DOHH2 (cell line): Measurements from ENCODE around the gene RNF34.

Experiments
- H3F3A ChIP-seq: fragments of 200-600 bp; sonication (generic), shearing (Covaris generic); 2 replicates; pipeline ENCODE4 v1.6.0; 2016; ENCODE audit warnings: antibody characterized with exemption, mild to moderate bottlenecking; ENCODE audit not compliant: control insufficient read depth, insufficient read depth
- H3K27ac ChIP-seq: fragments of 200-600 bp; sonication (generic); 2 replicates; pipeline ENCODE4 v1.5.1; 2014; ENCODE audit warnings: low read depth, mild to moderate bottlenecking, low read length, moderate library complexity
- H3K27me3 ChIP-seq: fragments of 200-600 bp; sonication (generic); 2 replicates; pipeline ENCODE4 v1.6.1; 2014; ENCODE audit warnings: mild to moderate bottlenecking, low read length, mixed read lengths; ENCODE audit not compliant: control insufficient read depth
- H3K36me3 ChIP-seq: fragments of 200-600 bp; sonication (generic); 2 replicates; pipeline ENCODE4 v1.6.1; 2014; ENCODE audit warnings: mild to moderate bottlenecking, low read length, moderate library complexity, mixed read lengths; ENCODE audit not compliant: control insufficient read depth
- H3K4me1 ChIP-seq: fragments of 200-600 bp; sonication (generic); 2 replicates; pipeline ENCODE4 v1.6.1; 2014; ENCODE audit warnings: mild to moderate bottlenecking, low read length, mixed read lengths; ENCODE audit not compliant: control insufficient read depth
- H3K4me2 ChIP-seq: fragments of 200-600 bp; sonication (generic); 2 replicates; pipeline ENCODE4 v1.6.0; 2014; ENCODE audit warnings: mild to moderate bottlenecking, low read length, moderate library complexity
- H3K4me3 ChIP-seq: fragments of 200-600 bp; sonication (generic); 2 replicates; pipeline ENCODE4 v1.5.1; 2014; ENCODE audit warnings: mild to moderate bottlenecking, low read length, mixed read lengths
- H3K79me2 ChIP-seq: fragments of 200-600 bp; sonication (generic); 2 replicates; pipeline ENCODE4 v1.6.1; 2014; ENCODE audit warnings: mild to moderate bottlenecking, low read length, mixed read lengths; ENCODE audit not compliant: control insufficient read depth
- H3K9me2 ChIP-seq: fragments of 200-600 bp; sonication (generic); replicated peaks from 2 replicates; pipeline ENCODE4 v1.6.1; 2014; ENCODE audit warnings: mild to moderate bottlenecking, low read length, mixed read lengths; ENCODE audit not compliant: control insufficient read depth
- H3K9me3 ChIP-seq: fragments of 200-600 bp; sonication (generic); 2 replicates; pipeline ENCODE4 v1.6.1; 2014; ENCODE audit warnings: antibody characterized with exemption, low read length, mixed read lengths; ENCODE audit not compliant: control insufficient read depth, insufficient read depth
- H4K20me1 ChIP-seq: fragments of 200-600 bp; sonication (generic); 2 replicates; pipeline ENCODE4 v1.6.0; 2014; ENCODE audit warnings: low read depth, mild to moderate bottlenecking, antibody characterized with exemption, low read length, moderate library complexity; ENCODE audit not compliant: control insufficient read depth, insufficient read depth
- EZH2phosphoT487 ChIP-seq: fragments of 200-600 bp; sonication (generic); IDR thresholded peaks from 2 replicates; pipeline ENCODE4 v1.6.1; 2017; ENCODE audit warnings: borderline replicate concordance, mild to moderate bottlenecking, antibody characterized with exemption, low read length, moderate library complexity, mixed read lengths
- TF ChIP-seq, protein P1 (sequence below): fragments of 200-600 bp; sonication (generic); IDR thresholded peaks from one replicate; pipeline ENCODE4 v1.5.1; 2014; ENCODE audit warnings: antibody characterized with exemption, mild to moderate bottlenecking, low read depth, low read length; ENCODE audit not compliant: poor library complexity, severe bottlenecking

Gene RNF34, protein sequence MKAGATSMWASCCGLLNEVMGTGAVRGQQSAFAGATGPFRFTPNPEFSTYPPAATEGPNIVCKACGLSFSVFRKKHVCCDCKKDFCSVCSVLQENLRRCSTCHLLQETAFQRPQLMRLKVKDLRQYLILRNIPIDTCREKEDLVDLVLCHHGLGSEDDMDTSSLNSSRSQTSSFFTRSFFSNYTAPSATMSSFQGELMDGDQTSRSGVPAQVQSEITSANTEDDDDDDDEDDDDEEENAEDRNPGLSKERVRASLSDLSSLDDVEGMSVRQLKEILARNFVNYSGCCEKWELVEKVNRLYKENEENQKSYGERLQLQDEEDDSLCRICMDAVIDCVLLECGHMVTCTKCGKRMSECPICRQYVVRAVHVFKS

DNA sequence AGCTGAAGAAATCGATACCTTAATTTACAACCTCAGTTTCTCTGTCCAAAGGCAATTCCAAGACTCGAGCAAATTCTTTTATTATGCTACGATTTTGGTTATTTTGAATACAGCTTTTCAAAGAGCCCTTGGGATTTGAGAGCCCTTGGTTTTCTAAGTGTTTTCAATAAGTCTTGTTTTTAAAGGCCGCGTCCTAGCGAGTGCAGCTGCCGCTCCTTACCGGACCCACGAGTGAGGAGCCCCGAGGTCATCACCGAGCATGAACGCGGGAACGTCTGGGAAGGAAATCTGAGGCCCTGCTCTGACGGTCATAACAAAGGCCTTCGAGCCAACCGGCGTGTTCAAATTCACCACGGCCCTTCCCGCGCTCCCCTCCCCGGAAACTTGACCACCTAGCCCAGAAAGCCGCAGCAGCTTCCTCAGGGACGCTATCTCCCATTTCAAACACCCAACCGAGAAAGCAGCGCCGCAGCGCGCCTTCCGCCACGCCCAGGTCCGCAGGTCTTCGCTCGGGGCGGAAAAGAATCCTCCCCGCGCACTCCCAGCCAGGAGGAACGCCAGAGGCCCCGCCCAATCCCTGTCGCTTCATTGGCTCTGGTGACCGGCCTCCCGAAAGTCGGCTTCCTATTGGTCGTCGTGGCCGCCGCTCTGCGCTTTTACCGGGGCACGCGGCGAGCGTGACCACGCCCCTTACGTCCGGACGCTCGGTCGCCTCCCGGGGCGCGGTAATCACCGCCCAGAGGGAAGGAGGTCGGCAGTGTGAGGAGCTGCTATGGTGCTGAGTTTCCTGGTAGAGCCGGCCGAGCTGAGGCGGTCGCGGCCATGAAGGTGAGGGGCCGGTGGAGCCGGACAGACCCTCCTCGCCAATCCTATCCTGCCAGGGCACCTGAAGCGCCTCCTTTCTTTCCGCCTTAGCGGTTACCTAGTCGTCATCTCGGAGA is at the start of gene RNF34:
Gene RNF34, plus strand, starts transcription at position 728 of the 941 bp plus-strand sequence. Its CDS starts 95 bp downstream, at position 823.
- 0 out of 2 replicates have a peak, but pooled peaks cover 2% of the 10 kb centered on the region for H3F3A ChIP-seq
- H4K20me1 ChIP-seq, result no peaks in the 10 kb centered on the region
- no peaks in the 10 kb centered on the region for H3K9me2 ChIP-seq
- peak within 1 kb of the TSS; percentile 87 for H3K4me3 ChIP-seq
- H3K4me1 ChIP-seq, result peaks cover 33% of the 10 kb centered on the region
- no peak for TF ChIP-seq EZH2phosphoT487
- TF ChIP-seq, protein P1, sequence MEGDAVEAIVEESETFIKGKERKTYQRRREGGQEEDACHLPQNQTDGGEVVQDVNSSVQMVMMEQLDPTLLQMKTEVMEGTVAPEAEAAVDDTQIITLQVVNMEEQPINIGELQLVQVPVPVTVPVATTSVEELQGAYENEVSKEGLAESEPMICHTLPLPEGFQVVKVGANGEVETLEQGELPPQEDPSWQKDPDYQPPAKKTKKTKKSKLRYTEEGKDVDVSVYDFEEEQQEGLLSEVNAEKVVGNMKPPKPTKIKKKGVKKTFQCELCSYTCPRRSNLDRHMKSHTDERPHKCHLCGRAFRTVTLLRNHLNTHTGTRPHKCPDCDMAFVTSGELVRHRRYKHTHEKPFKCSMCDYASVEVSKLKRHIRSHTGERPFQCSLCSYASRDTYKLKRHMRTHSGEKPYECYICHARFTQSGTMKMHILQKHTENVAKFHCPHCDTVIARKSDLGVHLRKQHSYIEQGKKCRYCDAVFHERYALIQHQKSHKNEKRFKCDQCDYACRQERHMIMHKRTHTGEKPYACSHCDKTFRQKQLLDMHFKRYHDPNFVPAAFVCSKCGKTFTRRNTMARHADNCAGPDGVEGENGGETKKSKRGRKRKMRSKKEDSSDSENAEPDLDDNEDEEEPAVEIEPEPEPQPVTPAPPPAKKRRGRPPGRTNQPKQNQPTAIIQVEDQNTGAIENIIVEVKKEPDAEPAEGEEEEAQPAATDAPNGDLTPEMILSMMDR, result peak; percentile 3
- peaks cover 61% of the 10 kb centered on the region for H3K79me2 ChIP-seq
- H3K27ac ChIP-seq, result peak within 1 kb of the TSS; percentile 50
- H3K27me3 ChIP-seq, result no peaks in the 10 kb centered on the region
- H3K36me3 ChIP-seq, result peaks cover 36% of the 10 kb centered on the region
- no peaks in the 10 kb centered on the region for H3K9me3 ChIP-seq
- H3K4me2 ChIP-seq, result peak within 1 kb of the TSS; percentile 94

DNA sequence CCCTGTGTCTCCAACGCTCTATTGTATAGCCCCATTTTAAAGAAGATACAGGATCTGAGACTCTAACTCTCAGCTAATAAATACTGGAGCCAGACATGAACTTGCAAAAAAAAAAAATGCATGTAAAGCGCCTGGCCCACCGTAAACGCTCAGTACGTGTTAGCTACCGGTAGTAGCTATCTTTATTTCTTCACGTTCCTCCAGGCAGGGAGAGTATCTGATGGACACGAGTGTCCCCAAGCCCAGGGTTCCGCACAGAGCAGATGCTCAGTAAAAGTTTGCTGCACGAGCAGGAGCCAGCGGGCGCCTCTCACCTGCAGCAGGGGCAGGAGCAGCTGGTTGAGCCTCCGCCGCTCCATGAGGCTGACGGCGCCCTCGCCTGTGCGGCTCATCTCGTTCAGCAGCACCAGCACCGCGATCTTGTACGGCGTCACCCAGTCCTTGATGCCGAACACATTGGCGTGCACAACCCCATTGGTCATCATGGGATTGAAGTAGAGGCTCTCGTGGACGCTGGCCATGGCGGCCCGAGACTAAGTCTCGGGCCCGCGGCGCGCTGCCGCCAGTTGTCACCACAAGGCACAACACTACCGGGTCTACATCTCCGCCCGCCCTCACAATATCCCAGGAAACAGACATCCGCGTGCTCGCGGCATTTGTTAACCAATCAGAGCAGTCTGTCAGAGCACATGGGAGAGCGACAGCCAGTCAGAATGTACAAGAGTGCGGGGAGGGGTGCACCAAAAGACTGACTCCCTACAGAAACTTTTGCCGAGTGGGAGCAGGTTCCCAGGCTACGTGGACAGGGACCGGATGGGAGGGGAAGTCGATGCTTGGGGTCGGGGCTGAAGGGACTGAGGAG is 47.9 kb upstream of the RNF34 start, which contains the start of gene ANAPC5:
Gene ANAPC5, minus strand, starts transcription at position 592 of the 862 bp plus-strand sequence. Its CDS starts 71 bp downstream, at position 521.
- H3K79me2 ChIP-seq, result peaks cover 52% of the 10 kb centered on the region
- no peaks in the 10 kb centered on the region for H3K9me2 ChIP-seq
- peaks cover 6% of the 10 kb centered on the region; the same call in 1 of the 2 replicates for H4K20me1 ChIP-seq
- peaks cover 22% of the 10 kb centered on the region for H3K36me3 ChIP-seq
- peaks cover 32% of the 10 kb centered on the region for H3K4me1 ChIP-seq
- peak within 1 kb of the TSS; percentile 33 for H3K27ac ChIP-seq
- H3K4me3 ChIP-seq, result peak within 1 kb of the TSS; percentile 78
- no peak for TF ChIP-seq EZH2phosphoT487
- TF ChIP-seq, protein P1, result peak; percentile 21
- peaks cover 9% of the 10 kb centered on the region; the same call in 1 of the 2 replicates for H3F3A ChIP-seq
- peak within 1 kb of the TSS; percentile 79 for H3K4me2 ChIP-seq
- 0 out of 2 replicates have a peak, but pooled peaks cover 2% of the 10 kb centered on the region for H3K27me3 ChIP-seq
- H3K9me3 ChIP-seq, result no peaks in the 10 kb centered on the region

DNA sequence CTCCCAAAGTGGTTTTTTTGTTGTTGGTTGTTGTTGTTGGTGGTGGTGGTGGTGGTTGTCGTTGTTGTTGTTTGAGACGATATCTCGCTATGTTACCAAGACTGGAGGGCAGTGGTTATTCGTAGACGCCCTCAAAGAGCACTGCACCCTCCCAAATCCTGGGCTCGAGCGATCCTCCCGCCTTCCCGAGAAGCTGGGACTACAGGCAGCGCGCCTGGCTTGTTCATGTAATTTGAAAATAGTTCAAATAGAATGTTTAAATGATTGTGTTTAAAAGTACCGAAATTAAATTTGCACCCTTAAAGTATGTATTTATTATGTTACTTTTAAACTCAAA is 47.3 kb upstream of the RNF34 start:
- Histone ChIP-seq H3K9me2 (no peaks in the 10 kb centered on the region), H3K79me2 (peaks cover 46% of the 10 kb centered on the region), H3K9me3 (no peaks in the 10 kb centered on the region), H3K4me3 (peak overlapping the region; percentile 78), H3K4me1 (peaks cover 32% of the 10 kb centered on the region), H3K4me2 (peak overlapping the region; percentile 79), H3F3A (peaks cover 8% of the 10 kb centered on the region; the same call in 1 of the 2 replicates), H3K36me3 (peaks cover 16% of the 10 kb centered on the region), H4K20me1 (peaks cover 6% of the 10 kb centered on the region; the same call in 1 of the 2 replicates), H3K27me3 (0 out of 2 replicates have a peak, but pooled peaks cover 2% of the 10 kb centered on the region), H3K27ac (no peak overlapping the region)
- TF ChIP-seq EZH2phosphoT487, result no peak
- TF ChIP-seq, protein P1, result no peak
